ENCODE data around the gene PRKCB. TPM values are rescaled to one million over a fixed set of nuclear protein-coding genes. Genes with fewer than 3 reads are reported as not detected.

PRKCB gene
- total and polyA plus RNA-seq, 2 of the 8 experiments (the other 6 are each of a cell fraction or from before 2014, with no cell fraction given), result 7.1 to 12.1 TPM

GRCh38 chr16:24001710-24002109 lies 165.9 kb downstream of the PRKCB start:
- Histone ChIP-seq H3K4me1 (replicated peaks in 1 of 4; ENCODE audit: control insufficient read depth in 3 of 4, insufficient read depth in 4 of 4, low read length in 3 of 4) (no peaks in the 10 kb centered on the region), H3K79me1 (ENCODE audit: low read depth, low read length) (no peaks in the 10 kb centered on the region), H3K18ac (ENCODE audit: extremely low read depth, low read length) (no peak overlapping the region), H3K9ac (replicated peaks in 1 of 4; ENCODE audit: extremely low read depth in 1 of 4, low read depth in 3 of 4, low read length in 3 of 4) (no peak overlapping the region), H3K23me2 (ENCODE audit: low read depth, low read length) (no peaks in the 10 kb centered on the region), H2AFZ (ENCODE audit: low read length) (no peak overlapping the region), H3K36me3 (ENCODE audit: control insufficient read depth in 2 of 4, insufficient read depth in 4 of 4, low read length in 3 of 4) (no peaks in the 10 kb centered on the region), H3K79me2 (ENCODE audit: control insufficient read depth in 1 of 2, insufficient read depth in 2 of 2, low read length in 2 of 2) (no peaks in the 10 kb centered on the region), H3K23ac (ENCODE audit: insufficient read length) (no peak overlapping the region), H4K5ac (ENCODE audit: insufficient read length, low read depth, low read length) (no peak overlapping the region), H3K27me3 (replicated peaks in 1 of 4; ENCODE audit: control insufficient read depth in 3 of 4, extremely low read depth in 1 of 4, insufficient read depth in 3 of 4, low read length in 3 of 4) (no peaks in the 10 kb centered on the region), H3K4me3 (ENCODE audit: extremely low read depth in 1 of 4, insufficient read depth in 2 of 4, low read depth in 3 of 4, low read length in 4 of 4) (no peak overlapping the region), H2BK5ac (ENCODE audit: low read depth, low read length) (no peak overlapping the region), H2BK12ac (ENCODE audit: low read depth, low read length) (no peak overlapping the region), H2BK15ac (ENCODE audit: low read length) (no peak overlapping the region), H3K4me2 (ENCODE audit: insufficient read depth in 1 of 2, low read depth in 2 of 2, low read length in 2 of 2) (no peak overlapping the region), H3K56ac (replicated peaks; ENCODE audit: insufficient read length, low read depth, low read length) (no peak overlapping the region), H3K4ac (replicated peaks; ENCODE audit: insufficient read length, low read depth, low read length) (no peak overlapping the region), H4K20me1 (replicated peaks in 1 of 2; ENCODE audit: control insufficient read depth in 1 of 2, insufficient read depth in 2 of 2, low read length in 2 of 2) (no peaks in the 10 kb centered on the region), H4K8ac (ENCODE audit: extremely low read depth, insufficient read depth, low read length) (no peak overlapping the region), H2BK120ac (replicated peaks; ENCODE audit: low read depth, low read length) (no peak overlapping the region), H2AK5ac (ENCODE audit: low read depth, low read length) (no peak overlapping the region), H4K91ac (replicated peaks; ENCODE audit: insufficient read length, low read length) (no peak overlapping the region), H3K9me3 (ENCODE audit: insufficient read depth in 2 of 2, low read depth in 1 of 2, low read length in 1 of 2) (no peaks in the 10 kb centered on the region), H3K14ac (ENCODE audit: insufficient read length) (no peak overlapping the region), H2BK20ac (ENCODE audit: low read length) (no peak overlapping the region), H3K27ac (ENCODE audit: low read depth, low read length) (no peak overlapping the region)
- POLR2A ChIA-PET (ENCODE audit: partially characterized antibody), result interaction anchor here (1.0 kb wide), 1 partner anchor 9 kb away, joined by 3 read pairs; no protein-coding TSS in a partner anchor
- 88% methylated on average over 1 of the region's 1 CpG; no CpG with 5 or more reads in 1 of the 2 experiments for WGBS, 2 experiments (ENCODE audit: extremely low coverage in 1 of 2, insufficient coverage in 1 of 2, insufficient read length in 1 of 2, insufficient replicate concordance in 2 of 2, low coverage in 1 of 2, low lambda C conversion rate in 2 of 2, missing lambda C conversion rate in 1 of 2)
- DNase-seq (ENCODE audit: low read depth in 1 of 2, low spot score in 2 of 2) (no peak), FAIRE-seq (no peak)
- CTCF ChIA-PET (ENCODE audit: partially characterized antibody), result interaction anchor here (0.5 to 1.5 kb wide), 5 partner anchors 9 to 409 kb away, joined by 3 to 10 read pairs (median 3); no protein-coding TSS in a partner anchor
- no peak for TF ChIP-seq CHD2 (IDR thresholded peaks at IDR 0.05; ENCODE audit: low read length)
